Ascending aorta (tissue), 2 donors: Measurements from ENCODE around the gene HMGN1. TPM values are rescaled to one million over a fixed set of nuclear protein-coding genes. Genes with fewer than 3 reads are reported as not detected.
"Not testable (repeated sequence)": the region's sequence is repeated elsewhere in the genome, so short reads cannot be mapped to it uniquely, and the experiment has no call there.

Source experiments
- DNase-seq, 2 donors: peaks; one replicate each; pipeline ENCODE4 v3.0.0-alpha.2; 2019; ENCODE audit warnings: low spot score in 2 of 2
- H3K27ac ChIP-seq, 2 donors: fragments of 200-600 bp; sonication (generic); one replicate each; pipeline ENCODE4 v1.5.1; 2016 to 2017; ENCODE audit warnings: mild to moderate bottlenecking in 1 of 2
- H3K27me3 ChIP-seq: fragments of 200-600 bp; sonication (generic); one replicate; pipeline ENCODE4 v1.5.1; 2017
- H3K36me3 ChIP-seq, 2 donors: fragments of 200-600 bp; sonication (generic); one replicate each; pipeline ENCODE4 v1.5.1; 2016
- H3K4me1 ChIP-seq, 2 donors: fragments of 200-600 bp; sonication (generic); one replicate each; pipeline ENCODE4 v1.5.1; 2016 to 2017; ENCODE audit warnings: mild to moderate bottlenecking in 1 of 2
- H3K4me3 ChIP-seq, 2 donors: fragments of 200-600 bp; sonication (generic); one replicate each; pipeline ENCODE4 v1.5.1; 2016 to 2017; ENCODE audit warnings: mild to moderate bottlenecking in 1 of 2
- H3K9me3 ChIP-seq, 2 donors: fragments of 200-600 bp; sonication (generic); one replicate each; pipeline ENCODE4 v1.5.1; 2016
- CTCF ChIP-seq, 3 experiments: fragments of 200-600 bp in 2 of 3; fragments of 450-650 bp in 1 of 3; sonication (generic) in 2 of 3; IDR thresholded peaks; one replicate each; pipeline ENCODE4 v1.5.1; 2016 to 2019; ENCODE audit warnings: antibody characterized with exemption in 3 of 3, mild to moderate bottlenecking in 1 of 3, moderate library complexity in 1 of 3
- intact Hi-C: fragments of 100-400 bp; cut with DNase I; formaldehyde crosslinking; loops from one replicate; pipeline ENCODE4 v1.15.1; 2023
- total RNA-seq: library from RNA; depleted of rRNA; stranded (reverse); fragments of >200 nt; gene quantifications from one replicate; pipeline ENCODE4 v1.1.0, GENCODE V29; 2016

Gene HMGN1
- total RNA-seq, 1 donor from 2014 or later: 22.7 TPM

GRCh38 chr21:39384674-39385298, 35.9 kb upstream of the HMGN1 start:
- intact Hi-C loops: loop anchor here (10.0 kb wide), 1 partner anchor 200 kb away; the partner anchor contains the start of gene PSMG1
- peaks cover 4 to 32% of the 10 kb centered on the region in 2 donors for H3K4me1 ChIP-seq
- H3K27ac ChIP-seq: peak overlapping the region in 1 of 2 donors; percentile 2
- no peak overlapping the region for H3K4me3 ChIP-seq
- no peaks in the 10 kb centered on the region for H3K36me3 ChIP-seq
- no peaks in the 10 kb centered on the region for H3K27me3 ChIP-seq
- no peak for TF ChIP-seq CTCF (IDR thresholded peaks at IDR 0.05)
- DNase-seq: no peak
- H3K9me3 ChIP-seq: no peaks in the 10 kb centered on the region

DNA sequence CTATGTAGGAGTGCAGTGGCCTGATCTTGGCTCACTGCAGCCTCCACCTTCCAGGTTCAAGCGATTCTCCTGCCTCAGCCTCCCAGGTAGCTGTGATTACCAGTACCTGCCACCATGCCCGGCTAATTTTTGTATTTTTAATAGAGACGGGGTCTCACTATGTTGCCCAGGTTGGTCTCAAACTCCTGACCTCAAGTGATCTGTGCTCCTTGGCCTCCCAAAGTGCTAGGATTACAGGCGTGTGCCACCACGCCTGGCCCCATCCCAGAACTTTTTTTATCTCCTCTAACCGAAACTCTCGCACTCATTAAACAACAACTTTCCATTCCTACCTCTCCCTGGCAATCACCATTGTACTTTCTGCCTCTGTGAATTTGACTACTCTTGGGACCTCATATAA, 33.2 kb upstream of the HMGN1 start:
- H3K27ac ChIP-seq: not testable (repeated sequence)
- intact Hi-C loops: loop anchor here (10.0 kb wide), 1 partner anchor 197 kb away; the partner anchor contains the start of gene PSMG1
- H3K4me1 ChIP-seq: peaks cover 0 to 18% of the 10 kb centered on the region in 2 donors

GRCh38 chr21:39381009-39381408, 32.1 kb upstream of the HMGN1 start:
- Histone ChIP-seq H3K36me3 (no peaks in the 10 kb centered on the region), H3K4me1 (peaks cover 0 to 13% of the 10 kb centered on the region in 2 donors), H3K4me3 (peak overlapping the region; percentile 79 to 85), H3K27ac (peak overlapping the region; percentile 95 to 96), H3K27me3 (no peaks in the 10 kb centered on the region), H3K9me3 (no peaks in the 10 kb centered on the region)
- intact Hi-C loops: loop anchor here (2.0 to 10.0 kb wide), 2 partner anchors 64 to 196 kb away; partner anchors contain the start of genes LCA5L and PSMG1
- DNase-seq: no peak
- TF ChIP-seq CTCF (IDR thresholded peaks at IDR 0.05): no peak

More for the DNA sequence above, 33.2 kb upstream of the HMGN1 start:
- not testable (repeated sequence) for H3K27me3 ChIP-seq, H3K36me3 ChIP-seq, DNase-seq, H3K4me3 ChIP-seq, H3K9me3 ChIP-seq

- Histone ChIP-seq H3K36me3 (no peaks in the 10 kb centered on the region), H3K4me3 (peak overlapping the region; percentile 79 to 85), H3K27ac (peak overlapping the region; percentile 95 to 96), H3K9me3 (no peaks in the 10 kb centered on the region), H3K4me1 (peaks cover 0 to 8% of the 10 kb centered on the region in 2 donors), H3K27me3 (no peaks in the 10 kb centered on the region)
- intact Hi-C loops: loop anchor here (2.0 to 10.0 kb wide), 2 partner anchors 65 to 195 kb away; partner anchors contain the start of genes LCA5L and PSMG1
- TF ChIP-seq CTCF (IDR thresholded peaks at IDR 0.05): no peak
- DNase-seq: peak; percentile 87 to 98
Observed at GRCh38 chr21:39379986-39380891, 31.4 kb upstream of the HMGN1 start.

DNA sequence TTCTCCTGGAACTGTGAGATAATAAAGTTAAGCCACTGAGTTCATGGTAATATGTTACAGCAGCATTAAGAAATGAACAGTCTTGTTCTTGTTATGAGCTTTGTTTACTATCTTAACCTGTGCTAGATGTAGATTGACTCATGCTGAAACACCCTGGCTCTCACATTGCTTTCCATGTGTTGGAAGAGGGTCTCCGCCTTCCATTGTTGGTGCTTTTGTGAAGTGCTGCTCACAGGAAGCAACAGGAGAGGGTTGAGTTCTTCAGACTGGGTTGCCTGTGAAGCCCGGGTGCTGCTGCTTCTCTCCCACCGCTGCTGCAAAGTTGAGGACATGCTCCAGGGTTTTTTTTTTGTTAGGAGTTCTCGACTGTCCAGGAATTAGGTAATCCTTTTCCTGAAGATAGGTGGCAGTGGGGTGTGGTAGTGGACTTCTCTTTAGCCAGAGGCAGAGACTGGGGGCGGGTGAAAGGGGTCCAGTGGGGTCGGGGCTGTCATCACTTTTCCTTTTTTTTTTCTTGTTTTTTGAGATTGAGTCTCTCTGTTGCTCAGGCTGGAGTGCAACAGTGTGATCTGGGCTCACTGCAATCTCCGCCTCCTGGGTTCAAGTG, 28.7 kb upstream of the HMGN1 start:
- H3K27me3 ChIP-seq: no peaks in the 10 kb centered on the region
- no peak for TF ChIP-seq CTCF (IDR thresholded peaks at IDR 0.05)
- DNase-seq: no peak
- intact Hi-C loops: no loop called here
- H3K4me3 ChIP-seq: no peak overlapping the region
- no peaks in the 10 kb centered on the region for H3K36me3 ChIP-seq
- peaks cover 0 to 8% of the 10 kb centered on the region in 2 donors for H3K4me1 ChIP-seq
- no peak overlapping the region for H3K27ac ChIP-seq
- H3K9me3 ChIP-seq: no peaks in the 10 kb centered on the region
